ENCODE data around the gene CACNA1C. TPM values are rescaled to one million over a fixed set of nuclear protein-coding genes. Genes with fewer than 3 reads are reported as not detected.

CACNA1C gene
- total and polyA plus RNA-seq, 2 donors (not counting 1 experiment from before 2014, with no cell fraction given), result 0.01 to 0.02 TPM

DNA sequence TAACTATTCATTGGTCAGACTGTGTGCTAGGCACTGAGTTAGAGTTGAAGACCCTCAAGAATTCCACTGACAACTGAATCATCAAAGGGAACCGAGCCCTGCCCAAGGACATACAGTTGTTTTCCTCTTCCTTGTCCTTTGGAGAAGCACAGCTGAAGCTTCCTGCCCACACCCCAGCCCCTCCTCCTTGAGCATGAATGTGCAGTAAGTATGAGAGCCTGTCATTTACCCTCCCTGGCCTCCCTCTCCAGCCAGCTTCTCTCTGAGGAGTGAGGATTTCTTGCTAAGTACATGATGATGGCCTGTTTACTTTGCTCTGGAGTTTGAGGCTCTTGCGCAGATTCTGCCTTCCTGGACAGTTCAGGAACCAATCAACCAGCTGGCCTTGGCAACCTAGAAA lies 235.2 kb downstream of the CACNA1C start:
- no peak overlapping the region for H3K4me3 ChIP-seq (ENCODE audit: control extremely low read depth in 1 of 5, extremely low read depth in 1 of 5, insufficient read depth in 1 of 5, low read depth in 2 of 5, low read length in 4 of 5)
- ChIA-PET CTCF (interaction anchor here (1.0 to 1.3 kb wide), 2 partner anchors 11 to 487 kb away, joined by 3 to 4 read pairs; no protein-coding TSS in a partner anchor), POLR2A (no interaction called here)
- Mint-ChIP-seq H3K4me1 (peaks cover 9% of the 10 kb centered on the region), H3K9me3 (ENCODE audit: insufficient read depth) (no peaks in the 10 kb centered on the region), H3K27me3 (peaks cover 28% of the 10 kb centered on the region), H3K4me3 (no peak overlapping the region), H3K27ac (no peak overlapping the region)
- H3K36me3 ChIP-seq (replicated peaks in 1 of 2; ENCODE audit: control extremely low read depth in 1 of 2, control insufficient read depth in 1 of 2, extremely low read depth in 1 of 2, insufficient read depth in 2 of 2, low read length in 1 of 2), result no peaks in the 10 kb centered on the region
- WGBS (ENCODE audit: insufficient coverage), result 90% methylated on average over 1 of the region's 2 CpGs
- DNase-seq (no peak), ATAC-seq (ENCODE audit: low read depth) (no peak)
- H3K79me2 ChIP-seq (ENCODE audit: control insufficient read depth, insufficient read depth, low read length), result no peaks in the 10 kb centered on the region
- no peak overlapping the region for H3K4me2 ChIP-seq (replicated peaks; ENCODE audit: low read depth, low read length, poor library complexity, severe bottlenecking)
- H3K27ac ChIP-seq (ENCODE audit: low read length in 2 of 2), result no peak overlapping the region
- TF ChIP-seq CTCF (IDR thresholded peaks at IDR 0.05) (no peak), EZH2 (IDR thresholded peaks at IDR 0.05; ENCODE audit: borderline replicate concordance, insufficient read depth, low read depth, low read length, poor library complexity, severe bottlenecking) (no peak)
- peaks cover 0 to 14% (median 2%) of the 10 kb centered on the region in 4 experiments for H3K27me3 ChIP-seq (replicated peaks in 1 of 4; ENCODE audit: control extremely low read depth in 1 of 4, control insufficient read depth in 3 of 4, insufficient read depth in 4 of 4, low read length in 3 of 4)
- no peaks in the 10 kb centered on the region for H3K9me3 ChIP-seq (ENCODE audit: control extremely low read depth in 1 of 3, control insufficient read depth in 2 of 3, insufficient read depth in 1 of 3, low read length in 2 of 3)
- no peak overlapping the region for H3K9ac ChIP-seq (ENCODE audit: low read length)
- H3K4me1 ChIP-seq (ENCODE audit: control insufficient read depth in 2 of 2, insufficient read depth in 2 of 2, low read length in 2 of 2), result no peaks in the 10 kb centered on the region
- H2AFZ ChIP-seq (ENCODE audit: insufficient read depth, low read depth, low read length, poor library complexity, severe bottlenecking), result no peak overlapping the region
- intact Hi-C loops (cut with micrococcal nuclease), result no loop called here
- H4K20me1 ChIP-seq (ENCODE audit: control insufficient read depth, insufficient read depth, low read length, poor library complexity, severe bottlenecking), result no peaks in the 10 kb centered on the region

DNA sequence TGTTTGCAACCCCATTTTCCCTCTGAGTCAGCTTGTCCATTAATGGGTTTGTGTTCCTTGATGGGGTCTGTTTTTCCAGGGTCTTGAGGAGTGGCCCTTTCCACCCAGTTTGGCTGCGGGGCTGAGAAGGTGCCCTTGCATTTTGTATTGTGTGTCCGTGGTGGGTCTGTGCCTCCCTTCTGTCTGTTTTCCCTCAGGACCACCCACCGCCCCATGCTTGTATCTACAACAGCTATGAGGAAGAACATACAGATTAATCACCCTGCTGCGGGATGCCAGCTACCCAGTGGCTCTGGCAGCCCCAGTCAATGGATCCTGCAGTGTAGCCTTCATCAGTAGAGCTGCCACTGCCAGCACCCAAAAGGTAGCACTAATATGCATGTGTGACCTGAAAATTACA lies 235.7 kb downstream of the CACNA1C start:
- Histone ChIP-seq H3K9ac (ENCODE audit: low read length) (no peak overlapping the region), H3K9me3 (ENCODE audit: control extremely low read depth in 1 of 3, control insufficient read depth in 2 of 3, insufficient read depth in 1 of 3, low read length in 2 of 3) (no peaks in the 10 kb centered on the region), H3K36me3 (replicated peaks in 1 of 2; ENCODE audit: control extremely low read depth in 1 of 2, control insufficient read depth in 1 of 2, extremely low read depth in 1 of 2, insufficient read depth in 2 of 2, low read length in 1 of 2) (no peaks in the 10 kb centered on the region), H3K79me2 (ENCODE audit: control insufficient read depth, insufficient read depth, low read length) (no peaks in the 10 kb centered on the region), H3K4me2 (replicated peaks; ENCODE audit: low read depth, low read length, poor library complexity, severe bottlenecking) (no peak overlapping the region), H3K4me1 (ENCODE audit: control insufficient read depth in 2 of 2, insufficient read depth in 2 of 2, low read length in 2 of 2) (no peaks in the 10 kb centered on the region), H2AFZ (ENCODE audit: insufficient read depth, low read depth, low read length, poor library complexity, severe bottlenecking) (no peak overlapping the region), H3K27me3 (replicated peaks in 1 of 4; ENCODE audit: control extremely low read depth in 1 of 4, control insufficient read depth in 3 of 4, insufficient read depth in 4 of 4, low read length in 3 of 4) (peaks cover 0 to 14% (median 2%) of the 10 kb centered on the region in 4 experiments), H3K4me3 (ENCODE audit: control extremely low read depth in 1 of 5, extremely low read depth in 1 of 5, insufficient read depth in 1 of 5, low read depth in 2 of 5, low read length in 4 of 5) (no peak overlapping the region), H4K20me1 (ENCODE audit: control insufficient read depth, insufficient read depth, low read length, poor library complexity, severe bottlenecking) (no peaks in the 10 kb centered on the region), H3K27ac (ENCODE audit: low read length in 2 of 2) (no peak overlapping the region)
- peaks cover 9% of the 10 kb centered on the region for H3K4me1 Mint-ChIP-seq
- ChIA-PET CTCF (interaction anchor here (1.3 kb wide), 1 partner anchor 12 kb away, joined by 4 read pairs; no protein-coding TSS in a partner anchor), POLR2A (no interaction called here)
- intact Hi-C loops (cut with micrococcal nuclease), result no loop called here
- no peak overlapping the region for H3K4me3 Mint-ChIP-seq
- no peaks in the 10 kb centered on the region for H3K9me3 Mint-ChIP-seq (ENCODE audit: insufficient read depth)
- ATAC-seq (ENCODE audit: low read depth) (no peak), DNase-seq (no peak)
- peaks cover 23% of the 10 kb centered on the region for H3K27me3 Mint-ChIP-seq
- no peak overlapping the region for H3K27ac Mint-ChIP-seq
- TF ChIP-seq EZH2 (IDR thresholded peaks at IDR 0.05; ENCODE audit: borderline replicate concordance, insufficient read depth, low read depth, low read length, poor library complexity, severe bottlenecking) (no peak), CTCF (IDR thresholded peaks at IDR 0.05) (no peak)
- 100% methylated on average over 3 of the region's 4 CpGs for WGBS (ENCODE audit: insufficient coverage)

Data from B cell (primary cell).